ENCODE results near the gene INPP5A. TPM values are rescaled to one million over a fixed set of nuclear protein-coding genes. Genes with fewer than 3 reads are reported as not detected.

The INPP5A gene
- polyA plus RNA-seq, 1 donor: 31.3 TPM

GRCh38 chr10:132536241-132536876 lies 1.2 kb upstream of the INPP5A start:
- DNase-seq: no peak

DNA sequence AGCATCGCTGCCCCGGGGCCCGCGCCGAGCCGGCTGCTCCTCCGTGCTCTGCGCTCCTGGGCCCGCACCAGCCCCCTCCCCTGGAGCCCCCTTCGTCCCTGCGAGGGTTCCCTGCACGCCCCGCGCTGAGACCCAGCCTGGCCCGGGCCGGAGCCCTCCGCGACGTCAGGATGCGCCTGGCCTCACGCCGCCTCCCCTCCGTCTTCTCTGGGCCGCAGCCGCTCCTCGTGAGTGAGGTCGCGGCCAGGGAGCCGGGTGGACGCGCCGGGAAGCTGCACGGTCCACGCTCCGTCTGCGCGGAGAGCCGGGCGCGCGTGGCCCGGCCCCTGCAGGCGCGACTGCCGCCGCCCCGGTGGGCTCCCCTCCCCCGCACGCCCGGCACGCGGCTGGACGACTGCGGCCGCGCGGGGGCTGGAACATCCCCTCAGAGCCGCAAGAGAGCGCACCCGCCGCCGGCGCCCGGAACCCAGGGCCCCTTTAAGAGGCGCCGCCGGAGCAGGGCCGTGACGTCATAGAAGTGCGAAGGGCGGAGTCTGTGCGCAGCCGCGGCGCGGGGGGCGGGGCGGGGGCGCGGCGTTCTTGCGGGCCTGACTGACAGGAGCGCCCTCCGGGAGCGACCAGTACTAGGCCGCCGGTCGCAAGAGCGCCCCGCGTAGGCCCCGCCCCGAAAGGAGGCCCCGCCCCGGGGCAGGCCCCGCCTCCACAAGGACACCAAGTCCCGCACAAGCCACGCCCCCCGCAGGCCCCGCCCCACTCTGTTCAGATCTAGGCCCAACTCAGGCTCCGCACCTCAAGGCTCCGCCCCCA lies 507 bp upstream of the INPP5A start:
- peak; percentile 99 for DNase-seq

DNA sequence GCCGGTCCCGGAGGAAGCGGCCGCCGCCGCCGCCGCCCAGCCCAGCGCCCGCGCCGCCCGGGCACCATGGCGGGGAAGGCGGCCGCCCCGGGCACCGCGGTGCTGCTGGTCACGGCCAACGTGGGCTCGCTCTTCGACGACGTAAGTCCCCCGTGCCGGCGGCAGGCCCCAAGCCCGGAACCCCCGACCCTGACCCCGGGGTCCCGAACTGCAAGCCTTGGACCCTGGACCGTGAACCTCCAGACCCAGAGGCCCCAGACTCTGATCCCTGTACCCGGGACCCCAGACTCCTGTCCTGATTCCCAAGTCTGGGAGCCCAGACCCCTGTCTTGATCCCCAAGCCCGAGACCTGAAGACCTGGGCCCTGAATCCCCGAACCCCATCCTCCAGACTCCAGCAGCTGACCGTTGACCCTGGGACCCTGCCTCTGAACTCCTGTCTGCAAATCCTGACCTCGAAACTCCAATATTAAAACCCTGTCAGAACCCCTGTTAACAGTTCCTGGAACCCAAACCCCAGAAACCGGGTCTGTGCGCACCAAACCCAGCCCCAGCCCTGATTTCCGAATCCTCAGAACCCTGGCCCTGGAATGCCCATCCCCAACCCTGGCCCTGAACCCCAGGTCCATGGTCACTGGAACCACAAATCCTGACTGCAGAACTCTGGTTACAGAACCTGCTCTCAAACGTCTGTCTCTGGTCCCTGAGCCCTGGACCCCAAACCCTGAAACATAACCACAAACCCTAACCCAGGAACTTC lies 623 bp downstream of the INPP5A start:
- DNase-seq: no peak

GRCh38 chr10:132538790-132539421 lies 1.3 kb downstream of the INPP5A start:
- DNase-seq: no peak

DNA sequence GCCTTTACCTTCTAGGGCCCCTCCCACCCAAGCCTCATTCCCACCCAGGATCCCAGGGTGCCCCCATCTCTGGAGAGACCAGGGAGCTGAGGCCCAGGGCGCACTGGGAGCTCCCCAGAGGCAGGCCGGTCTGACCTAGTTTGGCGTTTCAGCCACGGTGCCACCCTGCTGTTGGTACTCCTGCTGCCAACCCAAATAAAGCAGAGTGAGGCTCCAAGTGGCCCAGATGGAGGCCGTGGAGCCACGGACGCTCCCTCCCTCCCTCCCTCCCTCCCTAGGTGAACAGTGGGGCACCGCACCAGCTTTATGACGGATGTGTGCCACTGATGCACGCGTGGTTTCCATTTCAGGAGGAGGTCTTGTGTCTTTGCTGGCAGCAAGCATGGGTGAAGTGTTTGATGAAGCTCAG lies 1.8 kb downstream of the INPP5A start:
- DNase-seq: no peak

GRCh38 chr10:132539894-132540293 lies 2.3 kb downstream of the INPP5A start:
- no peak for DNase-seq

DNA sequence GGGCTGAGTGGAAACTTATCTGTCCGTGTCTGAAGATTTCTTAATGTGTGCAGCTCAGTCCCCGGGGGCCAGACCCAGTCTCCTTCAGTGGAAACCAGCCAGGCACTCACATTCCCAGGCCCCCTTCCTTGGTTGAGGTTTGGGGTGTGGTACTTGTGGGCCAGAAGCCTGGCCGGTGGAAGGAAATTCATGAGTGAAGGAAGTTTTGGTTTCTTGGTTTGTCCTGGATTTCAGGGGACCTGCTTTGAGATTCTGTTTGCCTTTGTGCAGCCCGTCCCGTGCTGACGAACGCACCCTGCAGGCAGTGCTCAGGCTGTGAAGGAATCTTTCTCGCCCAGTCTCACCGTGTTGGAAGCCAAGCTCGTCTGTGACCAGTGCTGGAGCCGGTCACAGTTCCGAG lies 2.9 kb downstream of the INPP5A start:
- DNase-seq: no peak

- no peak for DNase-seq
These were observed 3.5 kb downstream of the INPP5A start for GRCh38 chr10:132541129-132541528.

GRCh38 chr10:132541601-132542011 lies 4.0 kb downstream of the INPP5A start:
- DNase-seq: no peak

DNA sequence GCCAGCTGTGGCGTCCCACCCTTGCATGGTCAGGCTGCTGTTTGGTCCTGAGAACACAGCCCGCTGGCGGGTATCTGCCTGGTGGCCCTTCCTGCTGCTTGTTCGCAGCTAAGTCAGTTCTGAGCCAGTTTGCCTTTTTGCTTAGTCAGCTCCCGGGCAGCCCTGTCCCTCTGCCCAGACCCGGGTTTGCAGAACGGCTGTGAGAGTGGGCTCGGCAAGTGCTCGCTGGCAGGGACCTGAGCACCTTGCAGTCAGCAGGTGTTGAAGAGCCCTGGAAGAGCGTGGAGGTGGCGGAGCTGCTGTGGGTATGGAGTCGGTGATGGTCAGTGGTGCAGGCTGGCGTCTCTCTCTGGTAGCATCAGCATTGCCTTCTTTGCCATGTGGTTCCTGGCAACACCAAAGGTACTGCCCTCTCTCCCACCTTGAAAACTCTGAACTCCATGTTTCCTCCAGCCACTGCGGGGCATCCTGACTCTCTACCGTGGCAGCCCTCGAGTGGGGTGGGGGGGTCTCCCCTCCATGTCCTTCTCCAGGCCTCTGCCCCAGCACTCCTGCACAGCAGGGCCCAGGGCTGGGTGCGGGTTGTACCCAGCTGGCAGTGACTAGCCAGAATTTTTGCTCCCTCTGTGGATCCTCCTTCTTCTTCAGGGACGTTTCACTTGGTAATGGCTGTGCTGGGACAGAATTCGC lies 4.6 kb downstream of the INPP5A start:
- DNase-seq: no peak

- no peak for DNase-seq
These were observed 5.2 kb downstream of the INPP5A start for GRCh38 chr10:132542819-132543218.

- no peak for DNase-seq
These were observed 6.5 kb downstream of the INPP5A start for GRCh38 chr10:132543916-132544743.

GRCh38 chr10:132544744-132545658 lies 7.4 kb downstream of the INPP5A start:
- no peak for DNase-seq

DNA sequence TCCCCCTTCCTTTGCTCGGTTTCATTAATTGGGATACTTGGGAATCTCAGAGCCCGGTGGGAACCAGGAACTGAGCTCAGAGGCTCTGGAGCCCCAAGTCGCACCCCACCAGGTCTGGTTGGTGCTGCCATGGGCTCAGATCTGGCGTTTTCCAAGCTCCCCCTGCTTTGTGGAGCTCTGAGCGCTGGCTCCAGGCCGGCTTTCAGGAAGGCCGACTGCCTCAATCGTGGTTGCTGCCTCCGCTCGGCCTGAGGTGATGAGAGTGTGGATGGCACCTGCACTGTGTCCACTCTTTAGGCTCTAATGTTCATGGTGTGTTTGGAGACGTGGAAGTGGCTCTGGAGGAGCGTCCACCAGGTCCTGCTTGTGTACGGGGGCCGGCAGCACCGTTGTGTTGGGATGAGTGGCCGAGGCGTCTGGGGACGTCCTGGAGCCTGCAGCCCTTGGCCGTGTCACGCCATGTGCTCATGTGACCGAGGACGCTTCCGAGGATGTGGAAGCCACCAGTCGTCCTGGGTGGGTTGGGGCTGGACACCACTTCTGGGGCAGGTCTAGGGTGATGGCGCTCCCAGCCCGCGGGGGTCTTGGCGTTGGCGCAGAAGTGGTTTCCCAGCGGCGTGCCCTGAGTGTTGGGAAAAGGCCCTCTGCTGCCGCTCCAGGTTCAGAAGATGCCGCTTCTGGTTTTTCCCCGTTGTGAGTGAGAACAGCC lies 8.2 kb downstream of the INPP5A start:
- no peak for DNase-seq

DNA sequence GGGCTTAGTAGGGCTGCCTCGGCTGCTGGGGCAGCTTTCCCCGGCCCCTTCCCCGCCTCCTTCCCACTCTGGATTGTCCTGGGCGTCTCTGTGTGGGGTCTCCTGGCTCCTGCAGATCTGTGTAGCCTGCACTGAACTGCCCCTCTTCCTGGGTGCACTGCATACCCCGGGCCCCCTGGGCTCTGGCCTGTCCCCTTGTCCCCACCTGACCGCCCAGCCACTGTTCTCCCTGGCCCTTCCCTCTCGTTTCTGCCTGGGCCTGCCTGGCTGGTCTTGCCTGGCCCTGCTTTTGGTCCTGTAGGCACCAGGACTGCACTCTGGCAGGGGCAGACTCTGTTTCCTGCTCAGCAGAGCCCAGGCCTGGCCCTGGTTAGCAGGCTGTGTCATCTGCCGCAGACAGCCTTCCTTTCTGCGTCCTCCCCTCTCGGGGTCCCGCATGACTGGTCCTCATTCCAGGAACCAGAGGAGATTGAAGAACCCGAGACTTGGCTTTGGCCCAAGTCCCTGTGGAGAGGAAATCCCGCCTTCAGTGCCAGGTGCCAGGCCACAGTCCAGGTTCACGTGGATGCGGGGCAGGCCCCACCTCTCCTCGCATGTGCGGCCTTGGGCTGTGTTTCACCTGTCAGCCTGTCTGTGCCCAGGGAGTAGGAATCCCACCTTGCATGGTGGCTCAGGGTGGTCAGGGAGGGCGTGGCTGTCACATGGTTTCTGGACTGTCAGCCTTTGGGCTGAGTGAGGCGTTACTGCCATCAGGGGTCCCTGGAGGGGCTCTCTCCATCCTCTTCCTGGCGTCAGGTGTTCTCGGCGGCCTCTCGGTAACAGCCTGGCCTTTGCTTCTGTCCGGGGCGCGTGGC lies 9.2 kb downstream of the INPP5A start:
- no peak for DNase-seq

DNA sequence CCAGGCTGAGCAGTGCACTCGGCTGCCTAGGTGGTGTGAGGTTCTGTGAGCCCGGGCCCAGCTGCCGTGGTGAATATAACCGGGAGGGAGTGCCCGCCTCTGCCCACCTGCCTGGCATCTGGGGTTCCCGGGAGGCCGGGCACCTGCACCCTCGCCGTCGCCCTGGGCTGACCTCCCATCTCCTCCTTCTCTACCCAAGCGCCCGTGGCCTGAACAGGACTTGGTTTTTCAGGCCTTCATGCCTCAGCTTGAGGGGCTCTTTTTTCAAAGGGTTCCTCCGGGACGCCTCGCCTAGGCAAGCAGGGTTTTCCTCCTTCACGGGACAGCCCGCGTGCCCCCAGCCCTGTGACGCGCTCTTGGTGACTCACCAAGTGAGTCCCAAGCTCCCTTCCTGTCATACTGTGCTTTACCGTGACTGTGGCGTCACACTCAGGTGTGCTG lies 9.9 kb downstream of the INPP5A start:
- no peak for DNase-seq

GRCh38 chr10:132548106-132548823 lies 10.7 kb downstream of the INPP5A start:
- DNase-seq: no peak

Data from left kidney (tissue), 2 donors.